Chondrocyte (in vitro differentiated cells): Measurements from ENCODE around the gene ZNF554. TPM values are rescaled to one million over a fixed set of nuclear protein-coding genes. Genes with fewer than 3 reads are reported as not detected.
A peak's percentile ranks its signal among the peaks of the same experiment; 100 is the strongest.

Experiments used
- DNase-seq: peaks from one replicate; pipeline ENCODE4 v3.0.0; 2021; ENCODE audit warnings: mixed read lengths, low spot score
- H3K27ac Mint-ChIP-seq: one replicate; pipeline ENCODE4 v1.8.0; 2021; ENCODE audit warnings: mild to moderate bottlenecking, moderate library complexity, mixed read lengths; ENCODE audit not compliant: unreplicated experiment
- H3K27me3 Mint-ChIP-seq: 2 replicates; pipeline ENCODE4 v1.8.0; 2021; ENCODE audit warnings: low read depth, mixed read lengths
- H3K36me3 Mint-ChIP-seq: 2 replicates; pipeline ENCODE4 v1.8.0; 2021; ENCODE audit warnings: low read depth, mixed read lengths
- H3K4me1 Mint-ChIP-seq: 2 replicates; pipeline ENCODE4 v1.8.0; 2021; ENCODE audit warnings: low read depth, mild to moderate bottlenecking, mixed read lengths
- H3K4me3 Mint-ChIP-seq: one replicate; pipeline ENCODE4 v1.8.0; 2021; ENCODE audit warnings: mild to moderate bottlenecking, moderate library complexity, mixed read lengths; ENCODE audit not compliant: unreplicated experiment
- H3K9me3 Mint-ChIP-seq: 2 replicates; pipeline ENCODE4 v1.8.0; 2021; ENCODE audit warnings: low read depth, mixed read lengths
- long read RNA-seq: library from polyadenylated mRNA; stranded (forward); transcript quantifications from one replicate; pipeline ENCODE4 v2.0.0, GENCODE V29; 2021
- total RNA-seq: library from RNA; stranded (reverse); gene quantifications from 3 replicates; pipeline ENCODE4 v1.2.1, GENCODE V29; 2021
- TF ChIP-seq, protein P1 (sequence below): fragments of 200-600 bp; sonication (generic); IDR thresholded peaks from 2 replicates; pipeline ENCODE4 v1.5.0; 2021; ENCODE audit warnings: antibody characterized with exemption, mild to moderate bottlenecking, moderate library complexity

Gene ZNF554
- 4.1 to 4.5 TPM (median 4.4 TPM) in 3 replicates for total RNA-seq
- long read RNA-seq, partial matches to known transcripts, result 0 of 5 reads
- long read RNA-seq, other reads (novel, unspliced or antisense), result 3 of 5 reads

DNA sequence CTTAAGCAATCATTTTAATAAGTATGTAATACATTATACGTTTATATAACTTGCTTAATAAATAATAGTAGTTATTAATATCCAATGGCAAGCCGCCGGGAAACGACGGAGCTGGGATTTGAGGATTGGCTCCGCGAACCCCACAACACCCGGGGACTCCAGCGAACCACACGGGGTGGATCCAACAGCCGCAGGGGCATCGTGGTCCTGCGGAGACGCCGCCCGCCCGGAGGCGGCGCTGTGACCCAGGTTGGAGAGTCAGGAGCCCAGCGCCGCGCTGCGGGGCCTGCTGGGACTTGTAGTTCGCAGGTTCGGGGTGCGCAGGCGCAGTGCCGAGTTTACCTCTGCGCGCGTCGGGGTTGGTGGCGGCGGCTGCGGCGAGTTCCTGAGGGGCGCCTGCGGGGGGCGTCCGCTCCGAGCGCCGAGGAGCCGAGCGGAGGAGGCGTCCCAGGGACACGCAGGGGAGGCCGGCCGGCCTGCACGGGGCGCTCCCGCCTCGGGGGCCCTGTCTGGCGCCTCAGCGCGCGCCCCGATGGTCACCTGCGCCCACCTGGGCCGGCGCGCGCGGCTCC lies at the start of gene ZNF554:
ZNF554 (plus strand) TSS at position 329 of the 572 bp plus-strand sequence; CDS start at position 533, 204 bp downstream.
- Mint-ChIP-seq H3K27ac (peak within 1 kb of the TSS; percentile 38), H3K4me1 (peaks cover 3% of the 10 kb centered on the region), H3K36me3 (peaks cover 5% of the 10 kb centered on the region), H3K4me3 (peak within 1 kb of the TSS; percentile 78), H3K27me3 (no peaks in the 10 kb centered on the region), H3K9me3 (peaks cover 2% of the 10 kb centered on the region)
- DNase-seq, result peak; percentile 98
- TF ChIP-seq, protein P1, sequence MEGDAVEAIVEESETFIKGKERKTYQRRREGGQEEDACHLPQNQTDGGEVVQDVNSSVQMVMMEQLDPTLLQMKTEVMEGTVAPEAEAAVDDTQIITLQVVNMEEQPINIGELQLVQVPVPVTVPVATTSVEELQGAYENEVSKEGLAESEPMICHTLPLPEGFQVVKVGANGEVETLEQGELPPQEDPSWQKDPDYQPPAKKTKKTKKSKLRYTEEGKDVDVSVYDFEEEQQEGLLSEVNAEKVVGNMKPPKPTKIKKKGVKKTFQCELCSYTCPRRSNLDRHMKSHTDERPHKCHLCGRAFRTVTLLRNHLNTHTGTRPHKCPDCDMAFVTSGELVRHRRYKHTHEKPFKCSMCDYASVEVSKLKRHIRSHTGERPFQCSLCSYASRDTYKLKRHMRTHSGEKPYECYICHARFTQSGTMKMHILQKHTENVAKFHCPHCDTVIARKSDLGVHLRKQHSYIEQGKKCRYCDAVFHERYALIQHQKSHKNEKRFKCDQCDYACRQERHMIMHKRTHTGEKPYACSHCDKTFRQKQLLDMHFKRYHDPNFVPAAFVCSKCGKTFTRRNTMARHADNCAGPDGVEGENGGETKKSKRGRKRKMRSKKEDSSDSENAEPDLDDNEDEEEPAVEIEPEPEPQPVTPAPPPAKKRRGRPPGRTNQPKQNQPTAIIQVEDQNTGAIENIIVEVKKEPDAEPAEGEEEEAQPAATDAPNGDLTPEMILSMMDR, result peak; percentile 90

DNA sequence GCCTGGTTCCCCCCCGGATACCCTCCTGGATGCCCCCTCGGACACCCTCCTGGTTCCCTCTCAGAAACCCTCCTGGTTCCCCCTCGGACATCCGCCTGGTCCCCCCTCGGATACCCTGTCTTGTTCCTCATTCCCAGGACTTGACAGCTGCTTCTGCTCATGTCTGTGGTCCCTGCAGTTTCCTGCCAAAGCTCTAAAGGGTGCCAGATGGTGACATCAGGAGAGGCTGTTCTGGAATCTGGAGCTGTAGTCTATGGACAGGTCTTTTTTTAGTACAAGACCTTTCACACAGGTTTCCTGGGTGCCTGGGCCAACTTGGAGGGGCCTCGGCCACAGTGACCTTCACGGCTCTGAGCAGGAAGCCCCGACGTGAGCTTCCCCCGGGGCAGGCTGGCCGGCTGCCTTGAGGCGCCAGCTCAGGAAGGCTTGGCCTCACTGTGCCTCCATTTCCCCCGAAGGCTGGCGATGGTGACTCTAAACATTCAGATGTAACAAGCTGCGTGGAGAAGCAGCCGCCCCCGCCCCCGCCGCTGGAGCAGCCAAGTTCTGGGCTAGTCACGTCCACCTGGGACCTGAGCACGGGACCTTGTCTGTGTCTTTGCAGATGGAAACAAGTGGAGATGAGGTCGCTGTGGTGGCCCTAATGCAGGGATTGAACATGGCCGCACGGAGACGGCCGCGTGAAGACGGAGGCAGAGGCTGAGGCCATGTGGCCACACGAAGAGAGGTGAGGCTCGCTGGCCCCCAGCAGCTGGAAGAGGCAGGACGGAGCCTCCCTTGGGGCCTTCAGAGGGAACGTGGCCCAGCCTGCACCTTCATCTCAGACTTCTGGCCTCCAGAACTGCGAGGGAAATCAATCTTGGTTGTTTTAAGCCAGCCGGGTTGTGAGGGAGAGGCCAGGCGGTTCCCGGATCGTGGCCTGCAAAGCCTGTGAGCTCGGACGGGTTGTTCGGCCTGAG lies 49.3 kb upstream of the ZNF554 start:
- Mint-ChIP-seq H3K27ac (no peak overlapping the region), H3K4me1 (peaks cover 7% of the 10 kb centered on the region), H3K4me3 (no peak overlapping the region), H3K36me3 (peaks cover 3% of the 10 kb centered on the region), H3K27me3 (no peaks in the 10 kb centered on the region), H3K9me3 (no peaks in the 10 kb centered on the region)
- TF ChIP-seq, protein P1, result no peak
- no peak for DNase-seq

DNA sequence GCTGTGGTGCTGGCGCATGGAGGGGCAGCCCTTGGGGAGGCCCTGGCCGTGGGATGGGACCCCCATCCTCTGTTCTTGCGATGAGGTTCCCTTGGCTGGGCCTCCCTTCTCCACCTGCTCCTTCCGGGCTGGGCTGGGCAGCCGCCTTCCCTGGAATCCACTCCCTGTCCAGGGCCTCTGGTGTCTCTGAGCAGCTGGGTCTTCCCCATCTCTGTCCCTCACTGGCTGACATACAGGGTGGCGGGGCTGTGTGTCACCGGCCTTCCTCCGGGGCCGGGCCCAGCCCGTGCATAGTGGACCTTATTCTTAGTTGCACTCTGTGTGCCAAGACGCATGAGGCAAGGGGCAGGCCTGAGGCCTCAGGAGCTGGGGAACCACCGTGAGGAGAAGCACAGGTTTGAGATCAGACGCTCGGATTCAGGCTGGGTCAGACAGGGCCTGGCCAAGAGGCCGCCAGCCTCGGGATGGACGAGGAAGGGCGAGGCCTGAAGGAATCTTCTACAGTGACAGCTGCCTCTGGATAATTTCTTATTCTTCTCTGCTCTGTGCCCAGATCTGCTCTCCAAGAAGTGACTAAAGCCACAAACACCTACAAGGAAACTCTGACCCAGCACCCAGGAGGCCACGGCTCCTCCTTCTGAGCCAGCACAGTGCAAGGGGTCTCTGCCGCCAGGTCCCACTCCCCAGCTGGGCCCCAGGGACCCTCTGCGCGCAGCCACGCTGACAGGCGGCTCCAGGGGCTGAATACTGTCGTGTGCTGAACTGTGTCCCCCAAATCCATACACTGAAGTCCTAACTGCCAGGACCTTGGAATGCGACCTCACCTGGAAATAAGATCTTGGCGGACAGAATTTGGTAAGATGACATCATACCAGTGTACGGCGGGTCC lies 47.6 kb upstream of the ZNF554 start:
- TF ChIP-seq, protein P1, result no peak
- no peak for DNase-seq
- Mint-ChIP-seq H3K27ac (peak overlapping the region; percentile 17), H3K36me3 (peaks cover 1% of the 10 kb centered on the region), H3K4me1 (peaks cover 15% of the 10 kb centered on the region), H3K4me3 (no peak overlapping the region), H3K27me3 (no peaks in the 10 kb centered on the region), H3K9me3 (no peaks in the 10 kb centered on the region)

DNA sequence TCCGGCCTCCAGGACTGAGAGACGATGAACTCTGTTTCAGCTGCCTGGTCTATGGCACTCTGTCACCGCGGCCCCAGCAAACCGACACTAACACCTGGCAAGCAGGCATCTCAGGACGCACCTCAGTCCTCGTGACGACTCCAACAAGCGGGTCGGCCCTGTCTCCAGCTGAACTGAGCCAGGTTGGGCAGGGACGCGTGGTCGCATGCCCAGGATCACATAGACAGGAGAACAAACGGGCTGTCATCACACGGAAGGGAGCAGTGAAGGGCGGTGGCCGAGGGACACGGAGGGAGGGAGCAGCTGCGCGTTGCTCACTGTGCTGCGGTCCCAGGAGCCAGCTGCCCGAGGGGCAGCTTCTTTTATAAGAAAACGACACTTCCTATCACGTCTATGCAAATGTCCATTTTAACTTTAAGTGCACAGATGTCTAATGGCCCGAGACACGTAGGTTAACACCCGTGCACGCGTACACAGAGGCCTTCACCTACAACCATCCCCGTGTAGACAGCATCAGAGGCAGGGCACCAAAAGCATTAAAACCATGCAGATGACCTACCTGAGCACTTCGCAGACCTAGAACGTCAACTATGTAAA lies 45.5 kb upstream of the ZNF554 start:
- H3K4me1 Mint-ChIP-seq, result peaks cover 15% of the 10 kb centered on the region
- DNase-seq, result no peak
- TF ChIP-seq, protein P1, result no peak
- H3K4me3 Mint-ChIP-seq, result no peak overlapping the region
- no peaks in the 10 kb centered on the region for H3K27me3 Mint-ChIP-seq
- peaks cover 1% of the 10 kb centered on the region for H3K36me3 Mint-ChIP-seq
- no peak overlapping the region for H3K27ac Mint-ChIP-seq
- no peaks in the 10 kb centered on the region for H3K9me3 Mint-ChIP-seq
